ENCODE results near the gene UBL4A. TPM values are rescaled to one million over a fixed set of nuclear protein-coding genes. Genes with fewer than 3 reads are reported as not detected.
A peak's percentile ranks its signal among the peaks of the same experiment; 100 is the strongest.

UBL4A gene
- total and polyA plus RNA-seq, 7 experiments from 2014 or later = 9.2 to 65.7 (median 33.8) TPM

- intact Hi-C loops (cut with micrococcal nuclease) = no loop called here
- peaks cover 0 to 4% (median 0%) of the 10 kb centered on the region in 5 donors for H3K36me3 Mint-ChIP-seq
- ATAC-seq = no peak
- Histone ChIP-seq H3K36me3 (ENCODE audit: control insufficient read depth in 2 of 3, insufficient read depth in 3 of 3, low read length in 3 of 3) (peaks cover 0 to 6% (median 4%) of the 10 kb centered on the region in 3 experiments), H3K27ac (ENCODE audit: low read depth, low read length) (no peak overlapping the region), H3K27me3 (ENCODE audit: control insufficient read depth in 2 of 2, insufficient read depth in 2 of 2, low read length in 2 of 2) (no peaks in the 10 kb centered on the region), H3K4me3 (ENCODE audit: low read length) (no peak overlapping the region), H3K4me1 (ENCODE audit: control insufficient read depth in 2 of 2, insufficient read depth in 2 of 2, low read length in 2 of 2) (peaks cover 12 to 15% of the 10 kb centered on the region in 2 donors), H3K9me3 (ENCODE audit: control insufficient read depth in 2 of 3, low read length in 3 of 3) (no peaks in the 10 kb centered on the region)
- H3K4me1 Mint-ChIP-seq = peaks cover 5 to 37% (median 18%) of the 10 kb centered on the region in 7 donors
- no peak overlapping the region for H3K4me3 Mint-ChIP-seq
- H3K9me3 Mint-ChIP-seq = no peaks in the 10 kb centered on the region
- no peak for DNase-seq
- ChIA-PET POLR2A (no interaction called here), CTCF (interaction anchor here (0.6 kb wide), 1 partner anchor 193 kb away, joined by 5 read pairs; no protein-coding TSS in a partner anchor)
- peak overlapping the region in 4 of 9 donors; percentile 9 to 76 (median 46) for H3K27ac Mint-ChIP-seq
- no peaks in the 10 kb centered on the region for H3K27me3 Mint-ChIP-seq
Observed at GRCh38 chrX:154481911-154482601, 4.4 kb downstream of the UBL4A start.

GRCh38 chrX:154481195-154481594 lies 5.2 kb downstream of the UBL4A start:
- no peak for DNase-seq
- no peaks in the 10 kb centered on the region for H3K9me3 Mint-ChIP-seq
- Histone ChIP-seq H3K27ac (ENCODE audit: low read depth, low read length) (no peak overlapping the region), H3K36me3 (ENCODE audit: control insufficient read depth in 2 of 3, insufficient read depth in 3 of 3, low read length in 3 of 3) (peaks cover 0 to 6% (median 4%) of the 10 kb centered on the region in 3 experiments), H3K27me3 (ENCODE audit: control insufficient read depth in 2 of 2, insufficient read depth in 2 of 2, low read length in 2 of 2) (no peaks in the 10 kb centered on the region), H3K9me3 (ENCODE audit: control insufficient read depth in 2 of 3, low read length in 3 of 3) (no peaks in the 10 kb centered on the region), H3K4me1 (ENCODE audit: control insufficient read depth in 2 of 2, insufficient read depth in 2 of 2, low read length in 2 of 2) (peaks cover 14 to 15% of the 10 kb centered on the region in 2 donors), H3K4me3 (ENCODE audit: low read length) (no peak overlapping the region)
- H3K36me3 Mint-ChIP-seq = peaks cover 0 to 2% (median 0%) of the 10 kb centered on the region in 5 donors
- H3K4me3 Mint-ChIP-seq = no peak overlapping the region
- H3K4me1 Mint-ChIP-seq = peaks cover 12 to 45% (median 26%) of the 10 kb centered on the region in 7 donors
- CTCF ChIA-PET = interaction anchor here (0.7 kb wide), 1 partner anchor 110 kb away, joined by 3 read pairs; no protein-coding TSS in a partner anchor
- no peaks in the 10 kb centered on the region for H3K27me3 Mint-ChIP-seq
- POLR2A ChIA-PET = no interaction called here
- intact Hi-C loops (cut with micrococcal nuclease) = no loop called here
- no peak for ATAC-seq
- peak overlapping the region in 1 of 9 donors; percentile 66 for H3K27ac Mint-ChIP-seq

- Mint-ChIP-seq H3K4me3 (peak within 1 kb of the TSS; percentile 81 to 94 (median 82)), H3K27ac (peak within 1 kb of the TSS; percentile 59 to 92 (median 88)), H3K9me3 (no peaks in the 10 kb centered on the region), H3K4me1 (peaks cover 12 to 44% (median 23%) of the 10 kb centered on the region in 7 donors), H3K36me3 (peaks cover 0 to 7% (median 0%) of the 10 kb centered on the region in 5 donors), H3K27me3 (no peaks in the 10 kb centered on the region)
- Histone ChIP-seq H3K27me3 (ENCODE audit: control insufficient read depth in 2 of 2, insufficient read depth in 2 of 2, low read length in 2 of 2) (no peaks in the 10 kb centered on the region), H3K4me3 (ENCODE audit: low read length) (peak within 1 kb of the TSS; percentile 79), H3K9me3 (ENCODE audit: control insufficient read depth in 2 of 3, low read length in 3 of 3) (no peaks in the 10 kb centered on the region), H3K4me1 (ENCODE audit: control insufficient read depth in 2 of 2, insufficient read depth in 2 of 2, low read length in 2 of 2) (peaks cover 4 to 14% of the 10 kb centered on the region in 2 donors), H3K27ac (ENCODE audit: low read depth, low read length) (peak within 1 kb of the TSS; percentile 90), H3K36me3 (ENCODE audit: control insufficient read depth in 2 of 3, insufficient read depth in 3 of 3, low read length in 3 of 3) (no peaks in the 10 kb centered on the region)
- CTCF ChIA-PET = no interaction called here
- intact Hi-C loops (cut with micrococcal nuclease) = loop anchor here (1.0 to 5.0 kb wide), 11 partner anchors 11 to 100 kb away; partner anchors contain the start of genes FAM3A (in 2 of the 2), SLC10A3 (in 2 of the 2), EMD (in 1 of the 2) and FAM50A (in 1 of the 2)
- DNase-seq = peak; percentile 85 to 97 (median 94)
- POLR2A ChIA-PET = interaction anchor here (0.9 to 3.8 kb wide), 9 partner anchors 11 to 80 kb away, joined by 3 to 31 read pairs (median 5); partner anchors contain the start of genes FAM3A, PLXNA3, SLC10A3 and TAFAZZIN
- ATAC-seq = peak; percentile 97
Observed at GRCh38 chrX:154478728-154479622, 7.4 kb downstream of the UBL4A start, which contains the start of gene LAGE3. TSS of gene LAGE3 (minus strand) at chrX:154479281. CDS start at chrX:154478915, 366 bp downstream.

GRCh38 chrX:154477891-154478477 lies 8.4 kb downstream of the UBL4A start:
- no peaks in the 10 kb centered on the region for H3K36me3 ChIP-seq (ENCODE audit: control insufficient read depth in 2 of 3, insufficient read depth in 3 of 3, low read length in 3 of 3)
- peaks cover 0 to under 1% (median 0%) of the 10 kb centered on the region in 11 donors for H3K9me3 Mint-ChIP-seq
- H3K27me3 Mint-ChIP-seq = no peaks in the 10 kb centered on the region
- peaks cover 0 to 5% (median 0%) of the 10 kb centered on the region in 5 donors for H3K36me3 Mint-ChIP-seq
- intact Hi-C loops (cut with micrococcal nuclease) = loop anchor here (2.0 to 5.0 kb wide), 6 partner anchors 36 to 81 kb away; partner anchors contain the start of genes FAM3A (in 1 of the 2), FAM50A (in 1 of the 2), GDI1 (in 1 of the 2) and RPL10 (in 1 of the 2)
- H3K4me1 Mint-ChIP-seq = peaks cover 10 to 39% (median 23%) of the 10 kb centered on the region in 7 donors
- no peak for ATAC-seq
- CTCF ChIA-PET = no interaction called here
- H3K4me3 ChIP-seq (ENCODE audit: low read length) = peak overlapping the region; percentile 79
- peak overlapping the region; percentile 90 for H3K27ac ChIP-seq (ENCODE audit: low read depth, low read length)
- no peaks in the 10 kb centered on the region for H3K9me3 ChIP-seq (ENCODE audit: control insufficient read depth in 2 of 3, low read length in 3 of 3)
- POLR2A ChIA-PET = interaction anchor here (0.9 to 3.8 kb wide), 8 partner anchors 8 to 411 kb away, joined by 3 to 31 read pairs (median 7); partner anchors contain the start of genes PLXNA3, SLC10A3, TAFAZZIN and UBL4A
- peak overlapping the region; percentile 80 to 94 (median 82) for H3K4me3 Mint-ChIP-seq
- H3K27me3 ChIP-seq (ENCODE audit: control insufficient read depth in 2 of 2, insufficient read depth in 2 of 2, low read length in 2 of 2) = no peaks in the 10 kb centered on the region
- no peak for DNase-seq
- peaks cover 4 to 14% of the 10 kb centered on the region in 2 donors for H3K4me1 ChIP-seq (ENCODE audit: control insufficient read depth in 2 of 2, insufficient read depth in 2 of 2, low read length in 2 of 2)
- H3K27ac Mint-ChIP-seq = peak overlapping the region; percentile 59 to 90 (median 81)

- peaks cover 0 to 5% (median 0%) of the 10 kb centered on the region in 5 donors for H3K36me3 Mint-ChIP-seq
- DNase-seq (no peak), ATAC-seq (no peak)
- ChIA-PET CTCF (interaction anchor here (0.5 kb wide), 1 partner anchor 49 kb away, joined by 3 read pairs; no protein-coding TSS in a partner anchor), POLR2A (interaction anchor here (0.8 to 3.8 kb wide), 10 partner anchors 9 to 410 kb away, joined by 3 to 31 read pairs (median 4); partner anchors contain the start of genes PLXNA3, SLC10A3 and UBL4A)
- no peaks in the 10 kb centered on the region for H3K27me3 Mint-ChIP-seq
- Histone ChIP-seq H3K4me3 (ENCODE audit: low read length) (no peak overlapping the region), H3K9me3 (ENCODE audit: control insufficient read depth in 2 of 3, low read length in 3 of 3) (no peaks in the 10 kb centered on the region), H3K27me3 (ENCODE audit: control insufficient read depth in 2 of 2, insufficient read depth in 2 of 2, low read length in 2 of 2) (no peaks in the 10 kb centered on the region), H3K4me1 (ENCODE audit: control insufficient read depth in 2 of 2, insufficient read depth in 2 of 2, low read length in 2 of 2) (peaks cover 4 to 14% of the 10 kb centered on the region in 2 donors), H3K36me3 (ENCODE audit: control insufficient read depth in 2 of 3, insufficient read depth in 3 of 3, low read length in 3 of 3) (peaks cover 0 to 2% (median 0%) of the 10 kb centered on the region in 3 experiments), H3K27ac (ENCODE audit: low read depth, low read length) (no peak overlapping the region)
- H3K27ac Mint-ChIP-seq = peak overlapping the region in 5 of 9 donors; percentile 24 to 90 (median 51)
- peaks cover 8 to 35% (median 23%) of the 10 kb centered on the region in 7 donors for H3K4me1 Mint-ChIP-seq
- H3K9me3 Mint-ChIP-seq = peaks cover 0 to 2% (median 0%) of the 10 kb centered on the region in 11 donors
- intact Hi-C loops (cut with micrococcal nuclease) = loop anchor here (5.0 kb wide), 3 partner anchors 35 to 80 kb away; partner anchors contain the start of genes FAM50A (in 1 of the 2), RPL10 (in 1 of the 2) and TAFAZZIN (in 1 of the 2)
- H3K4me3 Mint-ChIP-seq = peak overlapping the region in 6 of 10 donors; percentile 39 to 82 (median 72)
Observed at GRCh38 chrX:154476821-154477220, 9.6 kb downstream of the UBL4A start.
